Measurements from ENCODE around the gene SPATC1L.

SPATC1L gene

DNA sequence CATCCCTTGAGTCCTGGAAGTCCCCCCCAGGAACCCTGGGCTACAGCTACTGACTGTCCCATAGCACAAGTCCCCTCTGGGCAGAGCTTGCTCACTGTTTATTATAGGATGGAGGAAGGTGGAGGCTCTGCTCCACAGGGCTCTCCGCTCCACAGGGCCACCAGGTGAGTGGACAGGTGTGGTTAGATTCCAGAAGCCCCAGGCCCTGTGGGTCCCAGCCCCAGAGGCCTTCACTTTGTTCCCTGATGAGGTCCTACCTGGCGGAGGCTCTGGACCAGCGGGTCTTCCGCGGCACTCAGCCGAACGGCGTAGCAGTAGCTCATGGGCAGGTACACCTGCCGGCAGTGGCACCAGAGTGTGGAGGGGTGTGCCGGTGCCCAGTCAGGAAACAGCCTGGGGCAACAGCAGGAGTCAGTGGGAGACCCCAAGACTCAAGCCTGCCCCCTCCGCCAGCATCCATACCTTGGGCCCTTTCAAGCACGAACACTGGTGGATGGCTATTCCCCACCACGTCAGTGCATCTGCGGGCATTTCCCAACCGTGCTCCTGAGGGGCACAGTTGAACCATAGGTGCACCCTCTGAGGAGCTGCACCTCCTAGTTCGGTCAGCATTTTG lies 32.0 kb upstream of the SPATC1L start:
- H3K4me3 ChIP-seq (ENCODE audit: low read depth, low read length): no peak overlapping the region
- TF ChIP-seq, protein P1, sequence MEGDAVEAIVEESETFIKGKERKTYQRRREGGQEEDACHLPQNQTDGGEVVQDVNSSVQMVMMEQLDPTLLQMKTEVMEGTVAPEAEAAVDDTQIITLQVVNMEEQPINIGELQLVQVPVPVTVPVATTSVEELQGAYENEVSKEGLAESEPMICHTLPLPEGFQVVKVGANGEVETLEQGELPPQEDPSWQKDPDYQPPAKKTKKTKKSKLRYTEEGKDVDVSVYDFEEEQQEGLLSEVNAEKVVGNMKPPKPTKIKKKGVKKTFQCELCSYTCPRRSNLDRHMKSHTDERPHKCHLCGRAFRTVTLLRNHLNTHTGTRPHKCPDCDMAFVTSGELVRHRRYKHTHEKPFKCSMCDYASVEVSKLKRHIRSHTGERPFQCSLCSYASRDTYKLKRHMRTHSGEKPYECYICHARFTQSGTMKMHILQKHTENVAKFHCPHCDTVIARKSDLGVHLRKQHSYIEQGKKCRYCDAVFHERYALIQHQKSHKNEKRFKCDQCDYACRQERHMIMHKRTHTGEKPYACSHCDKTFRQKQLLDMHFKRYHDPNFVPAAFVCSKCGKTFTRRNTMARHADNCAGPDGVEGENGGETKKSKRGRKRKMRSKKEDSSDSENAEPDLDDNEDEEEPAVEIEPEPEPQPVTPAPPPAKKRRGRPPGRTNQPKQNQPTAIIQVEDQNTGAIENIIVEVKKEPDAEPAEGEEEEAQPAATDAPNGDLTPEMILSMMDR (IDR thresholded peaks at IDR 0.05; ENCODE audit: low read depth, low read length): no peak
- TF ChIP-seq MYC (IDR thresholded peaks at IDR 0.05; ENCODE audit: low read depth, low read length) (no peak), POLR2A (IDR thresholded peaks at IDR 0.05; ENCODE audit: extremely low read depth, insufficient read length) (no peak)
- TF ChIP-seq, protein P2, sequence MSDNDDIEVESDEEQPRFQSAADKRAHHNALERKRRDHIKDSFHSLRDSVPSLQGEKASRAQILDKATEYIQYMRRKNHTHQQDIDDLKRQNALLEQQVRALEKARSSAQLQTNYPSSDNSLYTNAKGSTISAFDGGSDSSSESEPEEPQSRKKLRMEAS (IDR thresholded peaks at IDR 0.05; ENCODE audit: low read depth, low read length): no peak
- no peak for DNase-seq (ENCODE audit: low read depth)

DNA sequence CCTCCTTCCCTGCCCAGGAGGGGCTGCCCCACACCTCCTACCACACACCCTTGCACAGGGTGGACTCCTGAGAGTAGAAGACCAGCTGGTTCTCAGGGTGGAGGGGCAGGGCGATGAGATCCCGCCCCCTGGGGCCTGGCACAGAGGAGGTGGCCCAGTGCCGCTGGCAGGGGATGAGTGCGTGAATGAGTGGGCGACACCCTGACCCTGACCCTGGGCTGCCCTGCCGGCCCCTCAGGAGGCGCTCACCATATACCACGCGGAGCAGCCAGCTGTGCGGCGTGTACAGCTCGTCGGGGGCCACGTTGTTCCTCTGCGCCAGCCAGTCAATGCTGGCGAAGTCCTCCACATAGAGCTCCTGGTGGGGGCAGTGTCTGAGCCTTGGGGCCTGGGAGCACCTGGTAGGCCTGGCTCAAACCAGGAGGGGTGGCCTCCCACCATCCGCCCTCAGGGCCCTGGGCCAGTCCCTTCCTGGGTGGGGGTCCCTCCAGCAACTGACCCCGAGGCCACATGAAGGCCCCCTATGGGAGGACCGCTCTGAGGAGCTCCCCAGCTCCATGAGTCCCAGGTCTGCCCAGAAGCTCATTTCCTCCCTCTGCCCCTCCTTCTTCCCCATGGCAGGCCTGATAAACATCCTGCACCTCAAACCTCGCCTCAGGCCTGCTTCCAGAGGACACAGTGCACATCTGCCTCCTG lies 31.3 kb upstream of the SPATC1L start:
- no peak for DNase-seq (ENCODE audit: low read depth)
- TF ChIP-seq POLR2A (IDR thresholded peaks at IDR 0.05; ENCODE audit: extremely low read depth, insufficient read length): no peak
- TF ChIP-seq, protein P1 (IDR thresholded peaks at IDR 0.05; ENCODE audit: low read depth, low read length): no peak
- no peak for TF ChIP-seq MYC (IDR thresholded peaks at IDR 0.05; ENCODE audit: low read depth, low read length)
- TF ChIP-seq, protein P2 (IDR thresholded peaks at IDR 0.05; ENCODE audit: low read depth, low read length): no peak
- no peak overlapping the region for H3K4me3 ChIP-seq (ENCODE audit: low read depth, low read length)

DNA sequence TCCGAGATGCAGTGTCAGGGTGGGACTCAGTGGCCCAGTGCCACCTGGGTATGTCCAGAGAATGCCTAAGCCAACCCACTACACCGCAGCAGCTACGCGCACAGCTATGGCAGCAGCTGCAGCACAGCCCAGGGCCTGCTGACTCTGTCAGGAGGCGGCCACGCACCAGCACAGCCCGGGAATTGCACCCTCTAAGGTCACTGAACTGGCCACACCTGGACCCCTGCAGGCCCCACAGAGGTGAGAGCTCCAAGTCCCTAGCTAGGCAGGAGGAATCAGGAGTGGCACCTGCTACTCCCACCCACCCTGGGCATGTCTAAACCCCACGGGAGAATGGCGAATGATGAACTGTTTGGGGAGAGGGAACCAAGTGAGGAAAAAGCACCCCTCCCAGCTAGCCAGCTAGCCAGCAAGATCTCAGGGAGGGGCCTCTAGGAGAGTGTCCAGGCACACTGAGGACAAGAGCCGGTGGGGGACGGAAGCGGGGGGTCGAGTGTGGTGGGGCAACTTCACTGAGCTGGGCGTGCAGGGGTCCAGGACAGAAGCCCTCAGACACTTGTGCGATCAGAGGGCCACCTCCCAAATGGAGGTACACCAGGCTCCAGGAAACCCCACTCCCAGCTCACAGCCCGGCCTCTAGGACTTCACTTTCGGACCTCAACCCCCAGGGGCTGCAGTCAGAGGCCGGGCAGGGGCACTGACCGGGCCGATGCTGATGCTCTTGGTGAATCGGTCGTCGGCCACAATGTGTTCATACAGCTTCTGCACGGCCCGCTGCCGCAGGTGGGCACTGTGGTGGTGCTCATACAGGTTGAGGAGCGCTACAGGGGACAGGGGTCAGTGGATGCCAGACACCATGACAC lies 30.4 kb upstream of the SPATC1L start:
- H3K4me3 ChIP-seq (ENCODE audit: low read depth, low read length): no peak overlapping the region
- no peak for DNase-seq (ENCODE audit: low read depth)
- TF ChIP-seq POLR2A (IDR thresholded peaks at IDR 0.05; ENCODE audit: extremely low read depth, insufficient read length): no peak
- TF ChIP-seq, protein P2 (IDR thresholded peaks at IDR 0.05; ENCODE audit: low read depth, low read length): no peak

DNA sequence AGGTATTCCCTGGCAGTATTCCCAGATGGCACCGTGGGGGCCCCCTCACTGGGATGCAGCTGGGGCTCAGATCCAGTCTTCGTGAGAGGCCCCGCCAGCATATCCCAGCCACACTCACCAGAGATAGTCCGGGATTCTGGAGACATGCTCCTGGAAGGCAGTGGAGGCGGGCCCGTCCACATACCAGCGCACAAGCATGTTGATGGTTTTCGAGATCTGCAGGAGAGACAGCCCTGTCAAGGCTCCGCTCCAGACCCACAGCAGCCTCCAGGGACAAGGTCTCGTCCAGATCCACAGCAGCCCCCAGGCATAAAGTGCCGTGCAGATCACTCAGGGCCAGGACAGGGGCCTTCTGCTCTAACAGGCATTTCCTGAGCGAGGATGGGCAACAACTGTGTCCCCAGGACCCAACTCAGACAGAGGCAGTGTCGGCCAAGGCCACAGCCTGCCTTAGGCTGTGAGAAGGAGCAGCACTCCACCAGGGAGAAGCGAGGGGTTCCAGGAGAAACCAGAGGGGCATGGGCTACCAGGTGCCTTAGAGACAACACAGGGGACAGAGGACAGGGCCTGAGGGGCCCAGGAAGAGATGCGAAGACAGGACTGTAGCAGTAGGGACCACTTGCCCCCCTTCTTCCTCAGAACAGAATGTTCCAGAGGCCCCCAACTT lies 29.5 kb upstream of the SPATC1L start:
- DNase-seq (ENCODE audit: low read depth): no peak
- H3K4me3 ChIP-seq (ENCODE audit: low read depth, low read length): no peak overlapping the region
- TF ChIP-seq, protein P2 (IDR thresholded peaks at IDR 0.05; ENCODE audit: low read depth, low read length): no peak
- TF ChIP-seq POLR2A (IDR thresholded peaks at IDR 0.05; ENCODE audit: extremely low read depth, insufficient read length): no peak
- TF ChIP-seq MYC (IDR thresholded peaks at IDR 0.05; ENCODE audit: low read depth, low read length): no peak
- TF ChIP-seq, protein P1 (IDR thresholded peaks at IDR 0.05; ENCODE audit: low read depth, low read length): no peak

DNA sequence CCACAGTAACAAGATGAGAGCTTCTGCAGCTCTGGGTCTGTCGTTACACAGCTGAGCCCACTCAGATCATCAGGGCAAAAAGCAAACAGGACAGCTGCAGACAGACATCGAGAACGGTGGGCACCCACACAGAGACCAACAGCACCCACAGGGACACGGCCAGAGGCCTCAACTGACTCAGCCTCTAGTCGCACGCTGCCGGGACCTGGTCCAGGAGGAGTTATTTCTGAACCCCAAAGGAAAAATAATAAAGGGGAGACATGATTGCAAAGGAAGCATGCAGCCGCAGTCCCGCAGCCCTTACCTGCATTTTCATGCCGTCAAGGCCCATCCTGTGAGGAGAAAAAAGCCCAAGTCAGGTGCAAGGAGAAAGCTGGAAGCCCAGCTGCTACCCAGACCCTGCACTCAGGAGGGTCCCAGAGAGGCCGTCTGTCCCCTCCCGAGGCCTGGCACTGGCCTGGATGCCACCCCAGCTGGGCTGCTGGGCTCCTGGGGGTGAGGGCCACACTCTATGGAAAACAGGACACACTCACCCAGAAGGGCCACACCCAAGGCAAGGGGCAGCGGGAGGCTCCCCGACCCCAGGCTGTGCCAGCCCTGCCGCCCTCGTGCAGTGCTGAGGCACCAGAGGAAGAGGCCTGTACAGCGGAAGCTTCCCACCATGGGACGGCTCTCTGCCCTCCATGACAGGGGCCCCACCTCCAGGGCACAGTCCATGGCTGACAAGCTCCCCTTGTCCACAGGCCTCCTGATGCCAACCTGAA lies 28.6 kb upstream of the SPATC1L start:
- H3K4me3 ChIP-seq (ENCODE audit: low read depth, low read length): no peak overlapping the region
- TF ChIP-seq, protein P2 (IDR thresholded peaks at IDR 0.05; ENCODE audit: low read depth, low read length): no peak
- TF ChIP-seq MYC (IDR thresholded peaks at IDR 0.05; ENCODE audit: low read depth, low read length) (no peak), POLR2A (IDR thresholded peaks at IDR 0.05; ENCODE audit: extremely low read depth, insufficient read length) (no peak)
- TF ChIP-seq, protein P1 (IDR thresholded peaks at IDR 0.05; ENCODE audit: low read depth, low read length): no peak
- no peak for DNase-seq (ENCODE audit: low read depth)

All from NB4 (cell line).